MM.1S (cell line): Measurements from ENCODE around the gene NPC1.
"Not testable (repeated sequence)": the region's sequence is repeated elsewhere in the genome, so short reads cannot be mapped to it uniquely, and the experiment has no call there.

Experiments used
- DNase-seq: peaks from one replicate; pipeline ENCODE4 v3.0.0-alpha.2; 2015
- H2AFZ ChIP-seq: fragments of 300-600 bp; sonication (generic); 2 replicates; pipeline ENCODE4 v1.6.0; 2016; ENCODE audit warnings: antibody characterized with exemption, low read length
- H3F3A ChIP-seq: fragments of 300-600 bp; sonication (generic); 2 replicates; pipeline ENCODE4 v1.6.1; 2016; ENCODE audit warnings: mild to moderate bottlenecking, antibody characterized with exemption, low read length, moderate library complexity, mixed read lengths; ENCODE audit not compliant: insufficient read depth
- H3K27ac ChIP-seq: fragments of 300-600 bp; sonication (generic); 2 replicates; pipeline ENCODE4 v1.5.1; 2016; ENCODE audit warnings: mild to moderate bottlenecking, low read length
- H3K27me3 ChIP-seq: fragments of 300-600 bp; sonication (generic); replicated peaks from 2 replicates; pipeline ENCODE4 v1.6.0; 2016; ENCODE audit warnings: low read length; ENCODE audit not compliant: insufficient read depth
- H3K36me3 ChIP-seq: fragments of 300-600 bp; sonication (generic); replicated peaks from 2 replicates; pipeline ENCODE4 v1.6.1; 2016; ENCODE audit warnings: mild to moderate bottlenecking, low read length, mixed read lengths; ENCODE audit not compliant: insufficient read depth
- H3K4me1 ChIP-seq: fragments of 300-600 bp; sonication (generic); 2 replicates; pipeline ENCODE4 v1.6.1; 2016; ENCODE audit warnings: low read length, mixed read lengths
- H3K4me2 ChIP-seq: fragments of 300-600 bp; sonication (generic); 2 replicates; pipeline ENCODE4 v1.6.0; 2016; ENCODE audit warnings: low read depth, low read length
- H3K4me3 ChIP-seq: fragments of 300-600 bp; sonication (generic); 2 replicates; pipeline ENCODE4 v1.5.1; 2016; ENCODE audit warnings: low read length, mixed read lengths
- H3K79me2 ChIP-seq: fragments of 300-600 bp; sonication (generic); 2 replicates; pipeline ENCODE4 v1.6.1; 2016; ENCODE audit warnings: mixed run types, low read length, mixed read lengths
- H3K9ac ChIP-seq: fragments of 300-600 bp; sonication (generic); 2 replicates; pipeline ENCODE4 v1.6.1; 2016; ENCODE audit warnings: low read length, mixed read lengths
- H3K9me2 ChIP-seq: fragments of 300-600 bp; sonication (generic); replicated peaks from 2 replicates; pipeline ENCODE4 v1.6.1; 2016; ENCODE audit warnings: mild to moderate bottlenecking, low read length, mixed read lengths; ENCODE audit not compliant: insufficient read depth
- H3K9me3 ChIP-seq: fragments of 300-600 bp; sonication (generic); replicated peaks from 2 replicates; pipeline ENCODE4 v1.6.1; 2016; ENCODE audit warnings: mild to moderate bottlenecking, low read length, mixed read lengths; ENCODE audit not compliant: insufficient read depth
- H4K20me1 ChIP-seq: fragments of 300-600 bp; sonication (generic); 2 replicates; pipeline ENCODE4 v1.6.1; 2016; ENCODE audit warnings: mild to moderate bottlenecking, low read length, moderate library complexity, mixed read lengths; ENCODE audit not compliant: insufficient read depth
- CTCF ChIP-seq: fragments of 300-600 bp; sonication (generic); IDR thresholded peaks from 2 replicates; pipeline ENCODE4 v1.5.1; 2016; ENCODE audit warnings: antibody characterized with exemption, low read length, mixed read lengths
- EZH2 ChIP-seq: fragments of 300-600 bp; sonication (generic); optimal IDR thresholded peaks from 2 replicates; pipeline ENCODE3; 2017; ENCODE audit warnings: low read depth, mild to moderate bottlenecking, antibody characterized with exemption, low read length, mixed read lengths
- EZH2phosphoT487 ChIP-seq: fragments of 300-600 bp; sonication (generic); IDR thresholded peaks from 2 replicates; pipeline ENCODE4 v1.6.1; 2018; ENCODE audit warnings: antibody characterized with exemption, low read length

Gene NPC1

GRCh38 chr18:23519734-23520133 lies 66.6 kb downstream of the NPC1 start:
- H4K20me1 ChIP-seq, result no peaks in the 10 kb centered on the region
- no peak overlapping the region for H3K9ac ChIP-seq
- peaks cover 14% of the 10 kb centered on the region for H3K4me1 ChIP-seq
- H3K9me3 ChIP-seq, result no peaks in the 10 kb centered on the region
- no peak overlapping the region for H2AFZ ChIP-seq
- H3K9me2 ChIP-seq, result no peaks in the 10 kb centered on the region
- no peak for DNase-seq
- H3K27ac ChIP-seq, result no peak overlapping the region
- TF ChIP-seq EZH2 (no peak), CTCF (no peak), EZH2phosphoT487 (no peak)
- H3F3A ChIP-seq, result no peaks in the 10 kb centered on the region
- H3K4me3 ChIP-seq, result no peak overlapping the region
- H3K79me2 ChIP-seq, result no peaks in the 10 kb centered on the region
- H3K27me3 ChIP-seq, result no peaks in the 10 kb centered on the region
- peaks cover 3% of the 10 kb centered on the region for H3K36me3 ChIP-seq
- no peak overlapping the region for H3K4me2 ChIP-seq

GRCh38 chr18:23515911-23516546 lies 70.3 kb downstream of the NPC1 start:
- H3K9me2 ChIP-seq, result no peaks in the 10 kb centered on the region
- H3K27me3 ChIP-seq, result no peaks in the 10 kb centered on the region
- H3K9ac ChIP-seq, result no peak overlapping the region
- H3K4me3 ChIP-seq, result no peak overlapping the region
- H3K4me2 ChIP-seq, result no peak overlapping the region
- H3K79me2 ChIP-seq, result no peaks in the 10 kb centered on the region
- no peaks in the 10 kb centered on the region for H4K20me1 ChIP-seq
- peaks cover 3% of the 10 kb centered on the region; the same call in 1 of the 2 replicates for H3K36me3 ChIP-seq
- no peak for TF ChIP-seq EZH2
- peak; percentile 93 for TF ChIP-seq CTCF
- no peak overlapping the region for H3K27ac ChIP-seq
- H3F3A ChIP-seq, result no peaks in the 10 kb centered on the region
- DNase-seq, result peak; percentile 69
- no peaks in the 10 kb centered on the region for H3K9me3 ChIP-seq
- peaks cover 3% of the 10 kb centered on the region; the same call in 1 of the 2 replicates for H3K4me1 ChIP-seq
- no peak overlapping the region for H2AFZ ChIP-seq

GRCh38 chr18:23512641-23513040 lies 73.7 kb downstream of the NPC1 start:
- no peaks in the 10 kb centered on the region for H3F3A ChIP-seq
- H3K27me3 ChIP-seq, result no peaks in the 10 kb centered on the region
- no peak overlapping the region for H3K4me3 ChIP-seq
- H3K27ac ChIP-seq, result no peak overlapping the region
- H3K36me3 ChIP-seq, result 0 out of 2 replicates have a peak, but pooled peaks cover 3% of the 10 kb centered on the region
- H4K20me1 ChIP-seq, result no peaks in the 10 kb centered on the region
- no peak overlapping the region for H3K4me2 ChIP-seq
- H3K9me2 ChIP-seq, result no peaks in the 10 kb centered on the region
- H3K4me1 ChIP-seq, result peaks cover 3% of the 10 kb centered on the region; the same call in 1 of the 2 replicates
- no peak for DNase-seq
- H2AFZ ChIP-seq, result no peak overlapping the region
- H3K9ac ChIP-seq, result no peak overlapping the region
- H3K9me3 ChIP-seq, result no peaks in the 10 kb centered on the region
- peaks cover 12% of the 10 kb centered on the region; the same call in 1 of the 2 replicates for H3K79me2 ChIP-seq
- TF ChIP-seq EZH2 (no peak), CTCF (no peak), EZH2phosphoT487 (no peak)

GRCh38 chr18:23512216-23512615 lies 74.1 kb downstream of the NPC1 start:
- not testable (repeated sequence) for H3K4me2 ChIP-seq, H3K9me2 ChIP-seq, H2AFZ ChIP-seq, H3K36me3 ChIP-seq, H3F3A ChIP-seq, DNase-seq, H3K27me3 ChIP-seq, H3K9me3 ChIP-seq, H3K27ac ChIP-seq, H4K20me1 ChIP-seq, H3K9ac ChIP-seq, H3K4me1 ChIP-seq, H3K4me3 ChIP-seq
- H3K79me2 ChIP-seq, result peaks cover 16% of the 10 kb centered on the region; the same call in 1 of the 2 replicates

GRCh38 chr18:23510923-23511322 lies 75.4 kb downstream of the NPC1 start:
- not testable (repeated sequence) for H3F3A ChIP-seq, H3K4me2 ChIP-seq, H3K9me3 ChIP-seq, DNase-seq, H4K20me1 ChIP-seq, H3K4me1 ChIP-seq, H2AFZ ChIP-seq, H3K27me3 ChIP-seq, H3K9me2 ChIP-seq, H3K4me3 ChIP-seq, H3K9ac ChIP-seq, H3K27ac ChIP-seq, H3K36me3 ChIP-seq
- H3K79me2 ChIP-seq, result peaks cover 27% of the 10 kb centered on the region
